H1 (cell line): ENCODE data around the gene ARMC9. TPM values are rescaled to one million over a fixed set of nuclear protein-coding genes. Genes with fewer than 3 reads are reported as not detected.

ENCODE experiments used
- CTCF ChIA-PET: fragments of 300-600 bp; sonication (Branson Sonifier 250); formaldehyde crosslinking; loops from one replicate; lab custom pipeline; 2021; ENCODE audit not compliant: partially characterized antibody; lab: Charles Lee
- POLR2A ChIA-PET: fragments of 300-600 bp; sonication (Branson Sonifier 250); formaldehyde crosslinking; loops from one replicate; lab custom pipeline; 2021; ENCODE audit warnings: inconsistent platforms; ENCODE audit not compliant: partially characterized antibody; lab: Charles Lee
- DNase-seq, 2 experiments: peaks; one replicate each; pipeline versions ENCODE4 v3.0.0 to v3.0.0-alpha.2; 2010 to 2022; ENCODE audit warnings: low spot score in 2 of 2, low read depth in 1 of 2, mixed read lengths in 1 of 2
- FAIRE-seq: peaks from 2 replicates; lab custom pipeline; 2011; peaks lifted over from hg19 to GRCh38; lab: Jason Lieb, UNC
- H2AFZ ChIP-seq: 2 replicates; pipeline ENCODE4 v1.8.1; 2012; ENCODE audit warnings: low read length, inconsistent platforms
- H2AK5ac ChIP-seq: 2 replicates; pipeline ENCODE4 v1.6.1; 2013; ENCODE audit warnings: low read depth, low read length
- H2BK120ac ChIP-seq: replicated peaks from 2 replicates; pipeline ENCODE3; 2013; ENCODE audit warnings: low read depth, low read length, inconsistent platforms
- H2BK12ac ChIP-seq: 2 replicates; pipeline ENCODE4 v1.6.1; 2013; ENCODE audit warnings: low read depth, low read length
- H2BK15ac ChIP-seq: 2 replicates; pipeline ENCODE4 v1.6.1; 2013; ENCODE audit warnings: low read length
- H2BK20ac ChIP-seq: 2 replicates; pipeline ENCODE4 v1.6.1; 2013; ENCODE audit warnings: low read length
- H2BK5ac ChIP-seq: 2 replicates; pipeline ENCODE4 v1.6.1; 2013; ENCODE audit warnings: low read depth, low read length
- H3K14ac ChIP-seq: 2 replicates; pipeline ENCODE4 v1.6.1; 2013; ENCODE audit warnings: inconsistent platforms; ENCODE audit not compliant: insufficient read length
- H3K18ac ChIP-seq: 2 replicates; pipeline ENCODE4 v1.6.1; 2013; ENCODE audit warnings: low read length; ENCODE audit errors: extremely low read depth
- H3K23ac ChIP-seq: 2 replicates; pipeline ENCODE4 v1.6.1; 2013; ENCODE audit warnings: inconsistent platforms; ENCODE audit not compliant: insufficient read length
- H3K23me2 ChIP-seq: 2 replicates; pipeline ENCODE4 v1.6.1; 2013; ENCODE audit warnings: low read depth, low read length
- H3K27ac ChIP-seq: 2 replicates; pipeline ENCODE4 v1.6.1; 2011; ENCODE audit warnings: low read depth, low read length, inconsistent platforms
- H3K27me3 ChIP-seq, 4 experiments: replicated peaks in 1 of 4; 1 replicate in 1 of 4; 2 replicates in 3 of 4; pipeline versions ENCODE4 v1.6.1 to v1.8.1; 2011 to 2013; ENCODE audit warnings: low read length in 3 of 4, mild to moderate bottlenecking in 3 of 4, inconsistent platforms in 2 of 4, mixed read lengths in 2 of 4, moderate library complexity in 1 of 4; ENCODE audit not compliant: control insufficient read depth in 3 of 4, insufficient read depth in 3 of 4; ENCODE audit errors: extremely low read depth in 1 of 4
- H3K36me3 ChIP-seq, 4 experiments: 2 replicates each; pipeline versions ENCODE4 v1.6.1 to v1.8.1; 2011 to 2013; ENCODE audit warnings: mild to moderate bottlenecking in 4 of 4, low read length in 3 of 4, moderate library complexity in 2 of 4, control low read depth in 1 of 4, inconsistent platforms in 1 of 4; ENCODE audit not compliant: insufficient read depth in 4 of 4, control insufficient read depth in 2 of 4
- H3K4ac ChIP-seq: replicated peaks from 2 replicates; pipeline ENCODE3; 2013; ENCODE audit warnings: low read length, low read depth, mixed read lengths, inconsistent platforms; ENCODE audit not compliant: insufficient read length
- H3K4me1 ChIP-seq, 4 experiments: replicated peaks in 1 of 4; 1 replicate in 1 of 4; 2 replicates in 3 of 4; pipeline versions ENCODE4 v1.6.1 to v1.8.1; 2011 to 2013; ENCODE audit warnings: low read length in 3 of 4, inconsistent platforms in 2 of 4, mixed read lengths in 1 of 4; ENCODE audit not compliant: insufficient read depth in 4 of 4, control insufficient read depth in 3 of 4
- H3K4me2 ChIP-seq, 2 experiments: 2 replicates each; pipeline versions ENCODE4 v1.6.1 to v1.8.1; 2011 to 2013; ENCODE audit warnings: low read depth in 2 of 2, low read length in 2 of 2, control low read depth in 1 of 2, inconsistent platforms in 1 of 2, mild to moderate bottlenecking in 1 of 2; ENCODE audit not compliant: insufficient read depth in 1 of 2
- H3K4me3 ChIP-seq, 4 experiments: fragments of 200-600, 300-600 bp in 1 of 4; sonication (generic), shearing (Covaris generic), sonication (Bioruptor Twin) in 1 of 4; 2 replicates each; pipeline versions ENCODE4 v1.5.1 to v1.8.1; 2011 to 2016; ENCODE audit warnings: low read length in 4 of 4, low read depth in 3 of 4, control low read depth in 2 of 4, inconsistent platforms in 2 of 4, mild to moderate bottlenecking in 2 of 4, mixed read lengths in 1 of 4, moderate library complexity in 1 of 4; ENCODE audit not compliant: insufficient read depth in 2 of 4; ENCODE audit errors: extremely low read depth in 1 of 4
- H3K56ac ChIP-seq: replicated peaks from 2 replicates; pipeline ENCODE3; 2013; ENCODE audit warnings: low read depth, mild to moderate bottlenecking, mixed read lengths, low read length, inconsistent platforms; ENCODE audit not compliant: insufficient read length
- H3K79me1 ChIP-seq: 2 replicates; pipeline ENCODE4 v1.6.1; 2013; ENCODE audit warnings: low read depth, low read length, control low read depth
- H3K79me2 ChIP-seq, 2 experiments: 2 replicates each; pipeline versions ENCODE4 v1.6.1 to v1.8.1; 2012 to 2013; ENCODE audit warnings: low read length in 2 of 2, mild to moderate bottlenecking in 2 of 2, inconsistent platforms in 1 of 2; ENCODE audit not compliant: insufficient read depth in 2 of 2, control insufficient read depth in 1 of 2
- H3K9ac ChIP-seq, 4 experiments: replicated peaks in 1 of 4; 1 replicate in 1 of 4; 2 replicates in 3 of 4; pipeline versions ENCODE4 v1.6.1 to v1.8.1; 2011 to 2013; ENCODE audit warnings: low read depth in 3 of 4, low read length in 3 of 4, control low read depth in 2 of 4, mild to moderate bottlenecking in 2 of 4, moderate library complexity in 2 of 4, inconsistent platforms in 1 of 4; ENCODE audit errors: extremely low read depth in 1 of 4
- H3K9me3 ChIP-seq, 2 experiments: 2 replicates each; pipeline versions ENCODE4 v1.6.1 to v1.8.1; 2012 to 2013; ENCODE audit warnings: mild to moderate bottlenecking in 2 of 2, moderate library complexity in 2 of 2, control low read depth in 1 of 2, inconsistent platforms in 1 of 2, low read depth in 1 of 2, low read length in 1 of 2, mixed read lengths in 1 of 2; ENCODE audit not compliant: insufficient read depth in 2 of 2
- H4K20me1 ChIP-seq, 2 experiments: replicated peaks in 1 of 2; 2 replicates each; pipeline versions ENCODE3 to v1.8.1; 2011 to 2013; ENCODE audit warnings: inconsistent platforms in 2 of 2, low read length in 2 of 2, mild to moderate bottlenecking in 1 of 2; ENCODE audit not compliant: insufficient read depth in 2 of 2, control insufficient read depth in 1 of 2
- H4K5ac ChIP-seq: 2 replicates; pipeline ENCODE4 v1.6.1; 2013; ENCODE audit warnings: low read length, low read depth, mixed read lengths, inconsistent platforms; ENCODE audit not compliant: insufficient read length
- H4K8ac ChIP-seq: 2 replicates; pipeline ENCODE4 v1.8.0; 2013; ENCODE audit warnings: mild to moderate bottlenecking, moderate library complexity, low read length, inconsistent platforms; ENCODE audit not compliant: insufficient read depth; ENCODE audit errors: extremely low read depth
- H4K91ac ChIP-seq: replicated peaks from 2 replicates; pipeline ENCODE3; 2013; ENCODE audit warnings: low read length, mixed read lengths, inconsistent platforms; ENCODE audit not compliant: insufficient read length
- BACH1 ChIP-seq: IDR thresholded peaks from 2 replicates; pipeline ENCODE4 v1.6.1; 2012; ENCODE audit warnings: low read length, improper control_type of control experiment
- CTCF ChIP-seq, 3 experiments: IDR thresholded peaks; 1 replicate in 2 of 3; 2 replicates in 1 of 3; pipeline versions ENCODE4 v1.5.1 to v1.6.1; 2011; ENCODE audit warnings: low read length in 3 of 3, mild to moderate bottlenecking in 3 of 3, inconsistent platforms in 2 of 3, low read depth in 1 of 3, moderate library complexity in 1 of 3; ENCODE audit not compliant: insufficient read depth in 1 of 3; ENCODE audit errors: control extremely low read depth in 1 of 3
- MAFK ChIP-seq: IDR thresholded peaks from 2 replicates; pipeline ENCODE4 v1.6.1; 2012; ENCODE audit warnings: low read depth, mild to moderate bottlenecking, improper control_type of control experiment, low read length
- POLR2A ChIP-seq, 2 experiments: IDR thresholded peaks; 1 replicate in 1 of 2; 2 replicates in 1 of 2; pipeline ENCODE4 v1.6.1; 2011; ENCODE audit warnings: low read depth in 2 of 2, low read length in 2 of 2, mild to moderate bottlenecking in 2 of 2; ENCODE audit errors: control extremely low read depth in 1 of 2
- WGBS, 2 experiments: shearing (Covaris generic) in 1 of 2; methylation state at CpG; one replicate each; pipeline versions ENCODE4 v1.1.6 to v1.1.7; 2013 to 2015; ENCODE audit warnings: low lambda C conversion rate in 2 of 2, mixed read lengths in 2 of 2, inconsistent platforms in 1 of 2, low coverage in 1 of 2, missing lambda C conversion rate in 1 of 2; ENCODE audit not compliant: insufficient replicate concordance in 2 of 2, insufficient coverage in 1 of 2, insufficient read length in 1 of 2; ENCODE audit errors: extremely low coverage in 1 of 2, missing lambda C conversion rate in 1 of 2; 5-methylcytosine and 5-hydroxymethylcytosine counted together
- polyA plus RNA-seq, 7 experiments: library from polyadenylated mRNA; depleted of rRNA in 3 of 7; stranded (reverse) in 5 of 7; unstranded in 2 of 7; fragments of >200 nt in 5 of 7; fragments of 200-250 nt in 2 of 7; gene quantifications; 1 replicate in 5 of 7; 2 replicates in 1 of 7; 4 replicates in 1 of 7; pipeline versions ENCODE4 v1.2.1 to v1.2.3, GENCODE V29; 2011 to 2013; ENCODE audit warnings: missing spikeins in 2 of 7, mixed read lengths in 2 of 7
- total RNA-seq: library from RNA; stranded (reverse); fragmentation: NEBNext Ultra II Directional; extraction: Animal tissue kit (Norgen Biotek cat#: 25700); gene quantifications from 2 replicates; pipeline ENCODE4 v1.2.1, GENCODE V29; 2021

ARMC9 gene
- total and polyA plus RNA-seq, 2 of the 8 experiments (the other 6 are each of a cell fraction or from before 2014, with no cell fraction given), result 23.2 to 36.1 TPM

- H3K27me3 ChIP-seq, result no peaks in the 10 kb centered on the region
- H3K79me1 ChIP-seq, result no peaks in the 10 kb centered on the region
- peak overlapping the region; percentile 93 for H2BK120ac ChIP-seq
- H3K4me1 ChIP-seq, result peaks cover 14 to 31% (median 23%) of the 10 kb centered on the region in 4 experiments
- peak overlapping the region; percentile 45 for H4K5ac ChIP-seq
- H4K8ac ChIP-seq, result no peak overlapping the region
- no peaks in the 10 kb centered on the region for H3K36me3 ChIP-seq
- 93% methylated on average over 5 of the region's 5 CpGs; no CpG with 5 or more reads in 1 of the 2 experiments for WGBS, 2 experiments
- H3K4me3 ChIP-seq, result no peak overlapping the region
- H2BK12ac ChIP-seq, result peak overlapping the region; percentile 95; the same call in 1 of the 2 replicates
- H3K56ac ChIP-seq, result no peak overlapping the region
- peak overlapping the region; percentile 95 for H3K18ac ChIP-seq
- H3K9me3 ChIP-seq, result no peaks in the 10 kb centered on the region; a peak in 1 of 4 replicates
- H2BK5ac ChIP-seq, result peak overlapping the region; percentile 97
- H3K9ac ChIP-seq, result no peak overlapping the region
- no peaks in the 10 kb centered on the region for H3K79me2 ChIP-seq
- H3K23ac ChIP-seq, result no peak overlapping the region
- H3K14ac ChIP-seq, result no peak overlapping the region
- no peaks in the 10 kb centered on the region; the same call in 1 of the 2 replicates for H3K23me2 ChIP-seq
- no peak overlapping the region for H3K4me2 ChIP-seq
- peak overlapping the region; percentile 92; the same call in 1 of the 2 replicates for H2BK20ac ChIP-seq
- H3K4ac ChIP-seq, result peak overlapping the region; percentile 3
- H4K91ac ChIP-seq, result peak overlapping the region; percentile 94
- H3K27ac ChIP-seq, result peak overlapping the region; percentile 40; the same call in 1 of the 2 replicates
- H2BK15ac ChIP-seq, result 0 out of 2 replicates have a peak overlapping the region, but pooled peaks have one; percentile 5
- no peak overlapping the region for H2AK5ac ChIP-seq
- no peak for FAIRE-seq
- H4K20me1 ChIP-seq, result no peaks in the 10 kb centered on the region
- no peak for DNase-seq
- ChIA-PET POLR2A (interaction anchor here (0.6 to 20.1 kb wide), 14 partner anchors 9 to 451 kb away, joined by 3 to 235 read pairs (median 5); partner anchors contain the start of genes B3GNT7 and NCL), CTCF (interaction anchor here (0.8 to 32.5 kb wide), 25 partner anchors 5 to 230 kb away, joined by 3 to 617 read pairs (median 5); partner anchors contain the start of gene B3GNT7)
- H2AFZ ChIP-seq, result no peak overlapping the region
- TF ChIP-seq CTCF (IDR thresholded peaks at IDR 0.05; ENCODE audit: control extremely low read depth in 1 of 3, insufficient read depth in 1 of 3, low read depth in 1 of 3, low read length in 3 of 3) (no peak), POLR2A (IDR thresholded peaks at IDR 0.05; ENCODE audit: control extremely low read depth in 1 of 2, low read depth in 2 of 2, low read length in 2 of 2) (no peak), MAFK (no peak), BACH1 (no peak)
Observed at GRCh38 chr2:231409776-231410175, 211.3 kb downstream of the ARMC9 start.
